PC-9 (cell line): ENCODE data around the gene KRT32.

ENCODE experiments used
- CTCF ChIP-seq: fragments of 200-600 bp; sonication (generic); conservative IDR thresholded peaks from 2 replicates; pipeline ENCODE4 v1.6.1; 2017; ENCODE audit warnings: mixed run types, antibody characterized with exemption, mild to moderate bottlenecking, moderate library complexity
- EZH2 ChIP-seq: fragments of 200-600 bp; sonication (generic); IDR thresholded peaks from 2 replicates; pipeline ENCODE4 v1.8.0; 2017; ENCODE audit warnings: antibody characterized with exemption, low read depth

- TF ChIP-seq CTCF (no peak), EZH2 (no peak)
Measured at GRCh38 chr17:41464173-41464572, 3.0 kb downstream of the KRT32 start.
